K562 (cell line): Measurements from ENCODE around the gene MLST8. TPM values are rescaled to one million over a fixed set of nuclear protein-coding genes. Genes with fewer than 3 reads are reported as not detected.

Experiments used
- ATF3 ChIP-seq, 2 experiments: fragments of 450-650 bp in 1 of 2; sonication (generic) in 1 of 2; formaldehyde crosslinking in 1 of 2; IDR thresholded peaks in 1 of 2; conservative IDR thresholded peaks in 1 of 2; 2 replicates each; pipeline versions ENCODE4 v1.6.1 to v1.8.1; 2016 to 2023; ENCODE audit warnings: mild to moderate bottlenecking in 2 of 2, moderate library complexity in 2 of 2, inconsistent platforms in 1 of 2, missing genetic modification reagents in 1 of 2
- DEAF1 ChIP-seq: fragments of 450-650 bp; formaldehyde crosslinking; IDR thresholded peaks from 2 replicates; pipeline ENCODE4 v1.4.0; 2020; ENCODE audit warnings: mild to moderate bottlenecking, moderate library complexity
- HOXB6 ChIP-seq: fragments of 250-450 bp; sonication (Bioruptor Pico); IDR thresholded peaks from 2 replicates; pipeline ENCODE4 v1.5.1; 2022; ENCODE audit warnings: mild to moderate bottlenecking, borderline replicate concordance
- MAFF ChIP-seq: IDR thresholded peaks from 2 replicates; pipeline ENCODE4 v1.6.1; 2012; ENCODE audit warnings: low read length, improper control_type of control experiment
- MXI1 ChIP-seq: IDR thresholded peaks from 2 replicates; pipeline ENCODE4 v1.6.1; 2011; ENCODE audit warnings: low read depth, mild to moderate bottlenecking, improper control_type of control experiment, low read length
- MYBL2 ChIP-seq, 2 experiments: fragments of 450-650 bp in 1 of 2; sonication (generic) in 1 of 2; formaldehyde crosslinking in 1 of 2; IDR thresholded peaks; 2 replicates each; pipeline versions ENCODE4 v1.6.1 to v1.8.1; 2017 to 2022; ENCODE audit warnings: borderline replicate concordance in 1 of 2, inconsistent platforms in 1 of 2, low read depth in 1 of 2, mild to moderate bottlenecking in 1 of 2, missing genetic modification reagents in 1 of 2, moderate library complexity in 1 of 2
- NFIC ChIP-seq: fragments of 450-650 bp; IDR thresholded peaks from 2 replicates; pipeline ENCODE4 v1.6.1; 2017; ENCODE audit warnings: mild to moderate bottlenecking, inconsistent platforms
- PCBP1 ChIP-seq: fragments of 200-400 bp; formaldehyde crosslinking; IDR thresholded peaks from 2 replicates; pipeline ENCODE4 v1.6.1; 2018; ENCODE audit warnings: mild to moderate bottlenecking, low read depth, low read length; ENCODE audit not compliant: poor library complexity, severe bottlenecking
- PTBP1 ChIP-seq: fragments of 200-400 bp; formaldehyde crosslinking; IDR thresholded peaks from 2 replicates; pipeline ENCODE4 v1.6.1; 2017; ENCODE audit warnings: low read depth, low read length
- RAD51 ChIP-seq: fragments of 450-650 bp; IDR thresholded peaks from 2 replicates; pipeline ENCODE4 v1.7.1; 2016; ENCODE audit warnings: low read depth, mild to moderate bottlenecking, borderline replicate concordance
- RREB1 ChIP-seq: fragments of 250-450 bp; sonication (Bioruptor Pico); IDR thresholded peaks from 2 replicates; pipeline ENCODE4 v1.4.0; 2020
- ZNF57 ChIP-seq: fragments of 450-650 bp; formaldehyde crosslinking; IDR thresholded peaks from 2 replicates; pipeline ENCODE4 v1.4.0; 2020; ENCODE audit warnings: mild to moderate bottlenecking, moderate library complexity
- polyA plus RNA-seq, 8 experiments: library from polyadenylated mRNA; depleted of rRNA in 4 of 8; stranded (reverse) in 5 of 8; unstranded in 3 of 8; fragments of >200 nt; fragmentation: Nextera tagmentation in 2 of 8; fragmentation: Illumina TruSeq in 1 of 8; extraction: Ambion mirVana in 2 of 8; extraction: Trizol in 1 of 8; gene quantifications; 2 replicates each; pipeline versions ENCODE4 v1.2.1 to v1.2.3, GENCODE V29; 2011 to 2014; ENCODE audit warnings: inconsistent platforms in 1 of 8, missing spikeins in 1 of 8
- total RNA-seq, 7 experiments: library from RNA; depleted of rRNA in 6 of 7; stranded (reverse); fragments of >200 nt in 6 of 7; fragmentation: Illumina TruSeq in 2 of 7; extraction: Trizol in 2 of 7; gene quantifications; 2 replicates each; pipeline versions ENCODE4 v1.2.1 to v1.2.3, GENCODE V29; 2011 to 2021; ENCODE audit warnings: low replicate concordance in 1 of 7
- TF ChIP-seq, protein P1 (sequence below): sonication (generic); formaldehyde crosslinking; IDR thresholded peaks from 2 replicates; pipeline ENCODE4 v1.8.0; 2022; ENCODE audit warnings: mild to moderate bottlenecking, missing genetic modification reagents
- TF ChIP-seq, protein P2 (sequence below): fragments of 250-450 bp; sonication (Bioruptor Pico); IDR thresholded peaks from 2 replicates; pipeline ENCODE4 v1.8.0; 2021; ENCODE audit warnings: borderline replicate concordance, mild to moderate bottlenecking, moderate library complexity; ENCODE audit not compliant: poor library complexity, severe bottlenecking
- TF ChIP-seq, protein P3 (sequence below): fragments of 450-650 bp; IDR thresholded peaks from 2 replicates; pipeline ENCODE4 v1.6.1; 2016; ENCODE audit warnings: low read depth, mild to moderate bottlenecking, moderate library complexity

The MLST8 gene
- total and polyA plus RNA-seq, 9 of the 15 experiments (the other 6 are each of a cell fraction or from before 2014, with no cell fraction given): 1.5 to 116 (median 43.3) TPM

DNA sequence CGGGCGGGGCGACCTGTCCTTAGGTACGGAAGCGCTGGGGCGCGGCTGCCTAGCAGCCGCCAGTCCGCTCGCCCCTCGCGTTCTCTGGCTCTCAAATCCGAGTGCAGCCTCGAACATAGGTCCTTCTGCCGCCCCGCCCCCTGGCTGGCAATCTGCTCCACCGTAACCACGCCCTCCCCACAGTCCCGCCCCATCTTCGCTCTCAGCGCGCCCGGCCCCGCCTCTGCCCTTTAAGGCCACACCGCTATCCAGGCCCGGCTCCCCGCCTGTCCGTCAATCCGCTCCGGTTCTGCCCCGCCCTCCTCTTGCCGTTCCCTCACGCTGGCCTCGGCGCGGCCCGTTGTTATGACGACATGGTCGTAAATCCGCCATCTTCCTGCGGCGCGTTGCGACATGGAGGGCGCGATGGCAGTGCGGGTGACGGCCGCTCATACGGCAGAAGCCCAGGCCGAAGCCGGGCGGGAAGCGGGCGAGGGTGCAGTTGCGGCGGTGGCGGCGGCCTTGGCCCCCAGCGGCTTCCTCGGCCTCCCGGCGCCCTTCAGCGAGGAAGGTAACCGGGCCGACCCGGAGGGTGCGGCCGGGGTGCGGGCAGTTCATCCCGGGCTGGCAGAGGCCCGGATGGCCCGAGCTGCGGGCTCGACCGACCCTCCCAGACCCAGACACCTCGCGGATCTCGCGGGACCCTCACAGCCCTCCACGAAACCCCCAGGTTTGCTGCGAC lies 18.1 kb downstream of the MLST8 start, which contains the start of gene E4F1 (continued):
- TF ChIP-seq DEAF1: no peak
- no peak for TF ChIP-seq MAFF
- no peak for TF ChIP-seq MYBL2 (IDR thresholded peaks at IDR 0.05; ENCODE audit: low read depth)
- no peak for TF ChIP-seq MYBL2 (CRISPR knock-in tag; IDR thresholded peaks at IDR 0.05; ENCODE audit: borderline replicate concordance)
- TF ChIP-seq MXI1: peak; percentile 97
- no peak for TF ChIP-seq HOXB6 (CRISPR knock-in tag)
- TF ChIP-seq, protein P1, sequence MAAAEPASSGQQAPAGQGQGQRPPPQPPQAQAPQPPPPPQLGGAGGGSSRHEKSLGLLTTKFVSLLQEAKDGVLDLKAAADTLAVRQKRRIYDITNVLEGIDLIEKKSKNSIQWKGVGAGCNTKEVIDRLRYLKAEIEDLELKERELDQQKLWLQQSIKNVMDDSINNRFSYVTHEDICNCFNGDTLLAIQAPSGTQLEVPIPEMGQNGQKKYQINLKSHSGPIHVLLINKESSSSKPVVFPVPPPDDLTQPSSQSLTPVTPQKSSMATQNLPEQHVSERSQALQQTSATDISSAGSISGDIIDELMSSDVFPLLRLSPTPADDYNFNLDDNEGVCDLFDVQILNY (CRISPR knock-in tag): no peak
- TF ChIP-seq PCBP1: peak; percentile 92
- TF ChIP-seq RAD51: no peak
- TF ChIP-seq, protein P2, sequence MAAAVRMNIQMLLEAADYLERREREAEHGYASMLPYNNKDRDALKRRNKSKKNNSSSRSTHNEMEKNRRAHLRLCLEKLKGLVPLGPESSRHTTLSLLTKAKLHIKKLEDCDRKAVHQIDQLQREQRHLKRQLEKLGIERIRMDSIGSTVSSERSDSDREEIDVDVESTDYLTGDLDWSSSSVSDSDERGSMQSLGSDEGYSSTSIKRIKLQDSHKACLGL (CRISPR knock-in tag): no peak
- TF ChIP-seq ATF3 (IDR thresholded peaks at IDR 0.05): peak; percentile 71
- TF ChIP-seq ATF3 (CRISPR knock-in tag; conservative IDR thresholded peaks at IDR 0.05): no peak
- TF ChIP-seq PTBP1: no peak
- TF ChIP-seq, protein P3, sequence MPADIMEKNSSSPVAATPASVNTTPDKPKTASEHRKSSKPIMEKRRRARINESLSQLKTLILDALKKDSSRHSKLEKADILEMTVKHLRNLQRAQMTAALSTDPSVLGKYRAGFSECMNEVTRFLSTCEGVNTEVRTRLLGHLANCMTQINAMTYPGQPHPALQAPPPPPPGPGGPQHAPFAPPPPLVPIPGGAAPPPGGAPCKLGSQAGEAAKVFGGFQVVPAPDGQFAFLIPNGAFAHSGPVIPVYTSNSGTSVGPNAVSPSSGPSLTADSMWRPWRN: no peak
- TF ChIP-seq RREB1 (CRISPR knock-in tag): no peak
- TF ChIP-seq ZNF57: no peak
- peak; percentile 53 for TF ChIP-seq NFIC
